GM21619 (cell line): ENCODE measurements around the gene LYZL6.
"Not testable (repeated sequence)": the region's sequence is repeated elsewhere in the genome, so short reads cannot be mapped to it uniquely, and the experiment has no call there.

ENCODE experiments used
- ATAC-seq: cut with Tn5 transposase; IDR thresholded peaks from one replicate; pipeline ENCODE4 v1.9.1; 2021; ENCODE audit not compliant: unreplicated experiment

The LYZL6 gene

DNA sequence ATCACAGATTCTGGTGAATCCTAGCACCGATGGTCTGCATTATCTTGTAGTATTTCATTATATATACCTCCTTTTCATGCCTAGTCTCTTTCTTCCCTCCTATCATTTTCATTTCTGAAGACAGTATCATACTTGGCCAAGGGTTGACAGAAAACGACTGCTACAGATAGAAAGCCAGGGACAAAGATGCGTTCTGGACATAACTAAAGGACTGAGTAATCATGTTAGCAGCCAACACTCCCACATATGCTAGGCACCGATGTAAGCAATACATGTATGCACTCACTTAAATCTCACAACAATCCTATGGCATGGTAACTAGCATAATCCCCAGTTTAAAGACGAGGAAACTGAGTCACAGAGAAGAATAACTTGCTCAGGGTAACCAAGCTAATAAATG is 35.8 kb downstream of the LYZL6 start:
- no peak for ATAC-seq

DNA sequence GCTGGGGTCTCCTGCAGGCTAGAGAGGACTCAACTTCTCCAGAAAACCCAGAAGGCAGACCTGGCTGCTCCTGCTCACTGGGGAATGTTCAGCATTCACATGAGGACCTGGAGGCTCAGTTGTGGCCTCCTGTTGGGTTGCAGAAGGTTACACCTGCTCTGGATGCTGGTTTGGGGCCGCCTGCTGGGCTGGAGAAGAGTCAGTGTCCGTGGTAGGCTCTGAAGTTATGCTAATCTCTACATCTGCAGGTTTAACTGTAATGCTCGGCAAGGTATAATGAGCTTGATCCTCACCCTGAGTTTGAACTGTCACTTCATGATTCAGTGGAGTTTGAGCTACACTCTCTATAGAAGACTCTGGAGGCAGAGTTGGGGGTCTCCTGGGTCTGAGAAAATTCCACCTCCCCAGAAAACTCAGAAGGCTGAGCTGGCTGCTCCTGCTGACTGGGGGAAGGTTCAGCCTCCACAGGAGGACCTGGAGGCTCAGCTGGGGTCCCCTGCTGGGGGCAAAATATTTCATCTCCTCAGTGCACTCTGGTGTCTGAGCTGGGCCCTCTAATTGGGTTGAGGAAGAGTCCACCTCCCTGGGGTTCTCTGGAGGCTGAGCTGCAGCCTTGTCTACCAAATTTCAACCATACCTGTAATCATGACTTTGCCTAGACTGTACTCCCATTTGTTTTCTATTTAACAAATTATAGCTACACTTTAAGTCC is 36.4 kb downstream of the LYZL6 start:
- ATAC-seq = no peak

DNA sequence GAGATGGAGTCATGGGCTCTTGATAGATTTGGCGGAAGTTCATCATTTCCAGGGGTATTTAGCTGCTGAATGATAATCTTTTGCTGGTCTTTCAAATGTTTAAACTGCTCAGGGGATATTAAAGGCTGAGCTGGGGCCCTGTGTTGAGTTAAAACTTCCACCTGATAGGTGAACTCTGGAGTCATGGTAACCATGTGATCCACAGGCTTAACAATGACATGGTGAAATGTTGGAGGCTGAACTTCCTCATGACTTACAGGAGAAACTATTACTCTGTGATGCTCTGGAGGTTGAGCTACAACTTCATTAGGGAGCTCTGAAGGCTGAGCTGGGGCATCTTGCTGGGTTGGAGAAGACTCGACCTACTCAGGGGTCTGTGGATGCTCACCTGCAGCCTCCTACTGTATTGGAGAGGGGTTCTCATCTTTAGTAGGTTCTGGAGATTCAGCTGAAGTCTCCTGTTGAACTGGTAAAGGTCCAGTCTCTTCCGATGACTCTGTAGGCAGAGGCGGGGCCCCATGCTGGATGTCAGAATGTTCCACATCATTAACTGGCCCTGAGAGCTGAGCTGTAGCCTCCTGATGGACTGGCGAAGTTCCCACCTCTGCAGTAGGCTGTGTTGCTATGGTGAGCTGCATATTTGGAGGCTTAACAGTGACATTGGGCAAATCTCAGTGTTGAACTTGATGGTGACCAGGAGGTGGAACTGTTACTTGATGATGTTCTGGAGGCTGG is 37.2 kb downstream of the LYZL6 start:
- no peak for ATAC-seq

DNA sequence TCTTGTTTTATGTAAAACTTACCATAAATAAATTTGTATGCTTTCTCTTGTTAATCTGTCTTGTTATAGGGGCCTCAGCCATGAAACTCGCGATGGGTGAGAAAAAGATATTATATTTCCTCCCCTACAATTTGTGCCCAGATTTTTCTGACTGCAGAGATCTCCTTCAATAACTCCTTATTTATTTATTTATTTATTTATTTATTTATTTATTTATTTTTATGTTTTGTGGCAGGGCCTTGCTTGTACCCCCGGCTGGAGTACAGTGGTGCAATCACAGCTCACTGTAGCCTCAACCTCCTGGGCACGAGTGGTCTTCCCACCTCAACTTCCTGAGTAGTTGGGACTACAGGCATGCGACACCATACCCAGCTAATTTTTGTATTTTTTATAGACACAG is 40.1 kb downstream of the LYZL6 start:
- no peak for ATAC-seq

DNA sequence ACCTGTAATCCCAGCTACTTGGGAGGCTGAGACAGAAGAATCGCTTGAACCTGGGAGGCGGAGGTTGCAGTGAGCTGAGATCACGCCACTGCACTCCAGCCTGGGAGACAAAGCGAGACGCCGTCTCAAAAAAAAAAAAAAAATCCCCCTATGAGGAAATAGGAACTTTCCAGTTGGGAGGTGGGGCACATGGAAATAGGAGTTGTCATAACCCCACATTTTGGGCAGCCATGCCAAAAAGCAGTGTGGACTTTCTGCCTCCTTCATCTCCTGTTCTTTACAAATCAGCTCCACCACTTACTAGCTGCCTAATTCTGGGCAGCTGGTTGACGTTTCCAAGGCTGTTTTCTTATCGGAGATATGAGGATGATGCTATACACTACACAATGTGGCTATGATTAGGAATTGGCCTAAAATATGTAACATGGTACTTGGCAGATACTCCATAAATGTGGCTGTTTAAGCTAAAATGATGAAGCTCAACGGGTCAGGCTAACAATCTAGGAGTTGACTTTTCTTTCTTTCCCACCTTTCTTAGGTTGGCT is 41.8 kb downstream of the LYZL6 start:
- ATAC-seq = no peak

DNA sequence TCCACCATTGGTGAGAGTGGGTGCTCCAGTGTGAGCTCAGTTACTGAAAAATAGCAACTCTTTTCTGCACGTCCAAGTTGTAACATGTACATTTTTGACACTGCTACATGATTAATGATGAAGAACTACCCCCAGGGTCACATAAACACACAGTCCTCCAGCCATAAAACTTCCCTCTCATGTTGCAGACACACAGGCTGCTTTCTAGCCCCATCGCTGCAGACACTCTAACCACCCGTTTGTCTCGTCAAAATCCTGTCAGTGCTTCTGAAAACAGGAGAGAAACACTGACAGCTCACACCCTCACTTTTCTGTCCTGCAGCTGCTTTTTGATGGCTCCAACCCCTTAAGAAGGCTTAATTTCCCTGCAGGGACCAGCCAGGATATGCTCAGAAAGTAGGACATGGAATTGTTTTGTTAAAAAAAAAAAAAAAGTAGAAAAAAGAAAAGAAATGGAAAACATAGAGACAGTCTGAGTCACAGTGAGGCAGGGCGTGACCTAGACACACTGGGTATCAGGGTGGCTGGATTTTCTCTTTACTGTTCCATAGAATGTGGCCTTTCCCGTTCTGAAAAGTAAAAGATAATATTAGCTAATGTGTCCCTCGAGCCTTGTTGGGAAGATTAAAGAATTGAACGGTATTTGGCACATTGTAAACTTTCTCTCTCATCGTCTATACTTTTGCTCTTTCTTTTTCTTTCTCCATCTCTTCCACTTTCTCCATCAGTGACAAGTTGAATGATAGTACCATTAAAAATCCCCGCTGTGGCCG is 42.6 kb downstream of the LYZL6 start:
- no peak for ATAC-seq

DNA sequence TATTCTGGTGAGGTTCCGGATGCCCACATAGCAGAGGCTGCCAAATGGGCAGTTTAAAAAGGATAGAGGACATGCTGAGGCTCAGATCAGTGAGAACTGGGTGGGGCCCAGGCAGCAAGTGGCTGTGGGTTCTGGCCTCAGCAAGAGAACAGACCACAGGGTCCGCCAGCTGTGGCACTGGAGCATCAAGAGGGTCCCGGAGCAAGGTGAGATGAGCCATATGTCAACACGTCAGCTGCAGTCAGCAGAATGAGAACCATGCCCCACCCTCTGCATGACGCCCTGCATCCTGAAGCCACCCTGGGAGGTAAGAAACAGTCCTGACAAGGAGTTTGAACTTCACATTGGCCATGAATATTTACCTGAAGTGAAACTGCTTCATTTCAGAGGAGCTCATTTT is 43.2 kb downstream of the LYZL6 start:
- ATAC-seq = no peak

DNA sequence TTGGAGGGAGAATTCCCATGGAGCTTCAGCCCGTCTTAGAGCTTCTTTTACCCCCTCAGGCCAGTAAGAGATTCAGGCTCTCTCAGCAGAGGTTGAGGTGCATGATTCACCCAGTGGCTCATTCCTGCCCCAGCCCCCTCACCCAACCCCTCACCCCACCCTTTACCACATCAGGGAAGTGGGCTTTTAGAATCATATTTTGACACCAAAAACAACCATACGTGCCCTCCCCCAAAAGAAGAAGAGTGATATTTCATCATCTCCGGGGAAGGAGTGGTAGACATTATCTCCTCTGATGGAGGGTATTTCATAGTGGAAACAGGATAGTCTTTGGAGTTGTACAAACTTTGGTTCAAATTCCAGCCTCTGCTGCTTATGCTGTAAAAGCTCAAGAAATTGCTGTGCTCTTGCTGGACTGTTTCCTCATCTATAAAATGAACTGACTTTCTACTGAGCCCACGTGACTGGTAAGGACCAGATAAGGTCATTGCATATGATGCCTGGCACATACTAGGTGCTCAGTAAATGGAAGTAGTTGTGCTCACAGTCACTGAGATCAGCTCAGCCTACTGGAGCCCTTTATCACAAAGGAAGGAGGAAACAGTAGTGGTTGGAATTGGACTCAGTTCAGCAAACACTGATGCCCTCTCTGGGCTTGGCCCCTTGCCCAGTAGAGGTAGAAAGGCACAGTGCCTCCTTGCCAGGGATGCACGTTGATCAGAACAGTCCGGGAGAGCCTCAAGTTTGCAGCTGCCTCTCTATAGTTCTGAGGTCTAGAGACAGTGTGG is 45.0 kb downstream of the LYZL6 start:
- no peak for ATAC-seq

DNA sequence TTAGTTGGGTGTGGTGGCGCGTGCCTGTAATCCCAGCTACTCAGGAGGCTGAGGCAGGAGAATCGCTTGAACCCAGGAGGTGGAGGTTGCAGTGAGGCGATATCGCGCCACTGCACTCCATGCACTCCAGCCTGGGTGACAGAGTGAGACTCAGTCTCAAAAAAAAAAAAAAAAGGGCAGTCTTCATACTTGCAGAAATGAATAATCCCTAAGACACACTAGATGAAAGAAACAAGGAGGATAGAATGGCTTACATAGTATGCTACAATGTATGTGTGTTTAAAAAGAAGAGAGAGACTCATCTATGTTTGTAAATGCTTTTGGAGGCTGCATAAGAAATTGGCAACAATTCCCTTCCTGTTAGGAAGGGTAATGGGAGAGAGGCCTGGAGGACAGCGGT is 45.7 kb downstream of the LYZL6 start:
- not testable (repeated sequence) for ATAC-seq

DNA sequence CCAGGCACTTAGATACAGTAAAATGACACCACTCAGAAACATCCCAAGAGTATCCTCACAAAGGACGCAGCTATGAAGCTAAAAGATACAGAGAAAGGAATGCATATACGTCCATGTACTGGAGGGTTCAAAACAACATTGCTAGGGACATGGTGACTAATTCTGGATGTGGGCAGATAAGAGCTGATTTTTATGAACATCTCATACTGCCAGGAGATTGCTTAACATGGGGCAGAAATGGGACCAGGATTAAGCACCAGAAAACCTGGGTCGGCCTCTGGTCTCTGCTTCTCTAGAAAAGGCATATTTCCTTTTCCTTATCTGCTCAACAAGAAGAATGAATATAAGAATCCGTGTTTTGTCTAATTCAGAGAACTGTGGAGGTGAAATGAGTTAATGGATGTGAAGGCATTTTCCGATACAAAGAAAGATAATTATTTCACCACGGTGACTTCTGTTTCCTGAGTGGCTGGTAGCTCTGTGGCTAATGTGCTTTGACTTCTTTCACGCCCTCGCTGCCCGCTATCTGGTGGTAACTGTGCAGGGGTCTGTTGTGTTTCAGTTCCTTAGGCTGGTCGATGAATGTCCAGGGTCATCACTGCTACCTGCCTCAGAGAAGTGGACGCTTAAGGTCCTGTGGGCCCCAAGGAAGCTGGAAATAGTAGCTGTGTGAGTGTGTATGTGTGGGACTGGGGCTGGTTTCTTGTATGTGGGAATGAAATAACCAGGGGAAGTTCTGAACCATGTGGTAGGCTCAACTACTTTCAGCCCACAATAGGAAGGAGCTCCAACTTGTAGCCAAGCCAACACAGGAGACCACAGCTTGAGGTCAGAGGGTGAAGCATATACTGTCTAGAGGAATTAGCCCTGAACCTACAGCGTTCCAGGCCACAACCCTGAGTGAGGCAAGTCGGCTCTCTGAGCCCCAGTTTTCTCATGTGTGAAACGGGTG is 47.6 kb downstream of the LYZL6 start:
- no peak for ATAC-seq

DNA sequence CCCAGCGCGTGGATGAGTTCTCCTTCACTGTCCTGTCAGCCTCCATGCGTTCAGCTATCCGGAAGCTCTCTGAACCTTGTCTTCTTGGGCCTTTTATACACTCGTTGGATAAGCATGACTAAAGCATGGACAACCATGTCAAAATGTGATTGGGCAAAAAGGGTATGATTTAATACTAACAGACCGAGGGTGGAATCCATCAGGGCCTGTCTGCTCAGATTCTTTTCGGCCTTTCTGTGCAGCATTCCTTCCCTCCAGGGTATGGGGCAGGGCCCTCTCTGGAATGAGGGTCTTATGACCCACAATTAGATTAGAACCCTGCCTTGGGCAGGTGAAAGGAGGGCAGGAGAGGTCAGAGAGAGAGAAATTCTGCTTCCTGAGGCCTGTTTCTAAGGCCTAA is 49.3 kb downstream of the LYZL6 start:
- no peak for ATAC-seq

DNA sequence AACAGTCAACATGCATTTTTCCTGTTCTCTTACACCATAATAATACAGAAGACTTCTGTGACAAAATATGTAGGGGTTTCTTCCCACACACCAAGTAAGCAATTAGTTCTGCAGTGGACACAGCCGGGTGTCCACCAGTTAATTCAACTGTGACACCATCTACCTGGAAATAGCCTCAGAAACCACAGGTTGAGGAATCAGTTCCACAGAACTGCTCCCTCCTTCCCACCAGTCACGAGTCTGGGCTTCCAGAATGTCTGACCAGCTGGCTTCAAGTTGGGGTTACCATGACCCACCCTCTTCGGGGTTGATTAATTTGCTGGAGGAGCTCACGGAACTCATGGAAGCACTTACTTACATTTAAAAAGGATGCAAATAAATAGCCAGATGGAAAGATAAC is 49.8 kb downstream of the LYZL6 start:
- no peak for ATAC-seq

DNA sequence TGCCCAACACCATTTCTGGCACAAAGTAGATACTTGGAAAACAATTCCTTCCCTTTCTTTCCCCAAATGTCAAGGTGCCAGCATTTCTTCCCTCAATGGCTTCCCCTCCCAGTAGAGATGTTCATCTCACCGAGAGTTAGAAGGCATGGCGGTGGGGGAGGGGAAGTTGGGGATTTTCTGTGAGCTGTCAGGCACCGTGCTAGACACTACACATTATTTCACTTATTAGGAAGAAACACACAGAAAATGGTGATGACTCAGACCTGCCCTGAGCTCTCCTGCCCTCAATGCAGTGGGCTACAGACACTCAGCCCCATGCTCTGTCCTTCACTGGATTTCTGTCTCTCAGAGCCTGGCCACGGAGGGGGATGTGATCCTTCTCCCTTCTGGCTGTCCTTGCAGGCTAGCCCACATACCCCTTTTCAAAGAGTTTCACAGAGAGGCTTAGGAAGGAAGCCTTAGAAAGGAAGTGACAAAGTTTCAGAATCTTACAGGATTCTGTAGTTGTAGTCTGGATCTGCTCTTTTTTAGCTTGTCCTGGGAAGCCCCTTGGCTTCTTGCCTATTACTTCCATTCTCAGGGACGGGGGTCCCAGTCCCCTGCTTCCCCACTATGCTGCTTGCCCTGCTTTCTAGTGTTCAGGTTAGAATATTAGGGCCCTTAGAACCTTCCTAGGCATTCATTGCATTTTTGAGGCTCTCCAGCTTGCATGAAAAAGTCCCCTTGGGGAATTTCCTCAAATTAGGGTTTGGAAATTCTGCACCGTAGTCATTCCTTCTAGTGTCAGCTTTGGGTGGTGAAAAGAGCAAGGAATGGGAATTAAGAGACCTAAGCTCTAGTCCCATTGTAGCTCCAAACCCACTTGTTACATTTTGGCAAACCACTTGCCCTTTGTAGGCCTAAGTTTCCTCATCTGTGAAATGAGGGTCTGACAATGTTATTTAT is 51.1 kb downstream of the LYZL6 start:
- ATAC-seq = no peak

DNA sequence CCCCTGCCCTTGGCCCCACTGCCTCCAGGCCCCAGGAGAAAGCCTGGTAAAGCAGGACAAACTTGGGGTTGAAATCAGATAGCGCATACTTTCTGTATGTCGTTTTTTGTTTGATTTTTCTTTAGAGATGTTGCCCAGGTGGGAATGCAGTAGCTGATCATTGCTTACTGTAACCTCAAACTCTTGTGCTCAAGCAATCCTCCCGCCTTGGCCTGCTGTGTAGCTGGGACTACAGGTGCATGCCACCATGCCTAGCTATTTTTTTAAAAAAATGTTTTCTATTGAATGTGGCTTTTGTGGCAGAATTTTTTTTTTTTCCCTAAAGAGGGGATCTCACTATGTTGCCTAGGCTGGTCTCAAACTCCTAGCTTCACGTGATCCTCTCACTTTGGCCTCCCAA is 52.2 kb downstream of the LYZL6 start:
- no peak for ATAC-seq

DNA sequence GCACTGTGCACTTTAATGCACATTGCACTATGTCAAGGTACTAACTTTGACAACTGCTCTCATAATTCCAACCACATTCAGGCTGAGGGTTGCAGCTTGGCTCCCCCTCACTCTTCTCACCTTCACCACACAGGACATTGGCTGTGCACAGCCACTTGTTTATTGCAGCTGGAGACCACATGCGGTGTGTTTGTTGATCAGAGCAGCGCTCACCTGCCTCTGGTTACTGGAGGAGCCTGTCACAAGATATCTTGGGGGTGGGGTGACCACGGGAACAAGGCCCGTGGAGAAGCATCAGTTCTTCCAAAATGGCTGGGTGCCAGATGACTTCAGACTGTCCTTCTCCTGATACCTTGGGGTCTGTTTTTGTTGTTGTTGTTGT is 52.7 kb downstream of the LYZL6 start:
- ATAC-seq = no peak

DNA sequence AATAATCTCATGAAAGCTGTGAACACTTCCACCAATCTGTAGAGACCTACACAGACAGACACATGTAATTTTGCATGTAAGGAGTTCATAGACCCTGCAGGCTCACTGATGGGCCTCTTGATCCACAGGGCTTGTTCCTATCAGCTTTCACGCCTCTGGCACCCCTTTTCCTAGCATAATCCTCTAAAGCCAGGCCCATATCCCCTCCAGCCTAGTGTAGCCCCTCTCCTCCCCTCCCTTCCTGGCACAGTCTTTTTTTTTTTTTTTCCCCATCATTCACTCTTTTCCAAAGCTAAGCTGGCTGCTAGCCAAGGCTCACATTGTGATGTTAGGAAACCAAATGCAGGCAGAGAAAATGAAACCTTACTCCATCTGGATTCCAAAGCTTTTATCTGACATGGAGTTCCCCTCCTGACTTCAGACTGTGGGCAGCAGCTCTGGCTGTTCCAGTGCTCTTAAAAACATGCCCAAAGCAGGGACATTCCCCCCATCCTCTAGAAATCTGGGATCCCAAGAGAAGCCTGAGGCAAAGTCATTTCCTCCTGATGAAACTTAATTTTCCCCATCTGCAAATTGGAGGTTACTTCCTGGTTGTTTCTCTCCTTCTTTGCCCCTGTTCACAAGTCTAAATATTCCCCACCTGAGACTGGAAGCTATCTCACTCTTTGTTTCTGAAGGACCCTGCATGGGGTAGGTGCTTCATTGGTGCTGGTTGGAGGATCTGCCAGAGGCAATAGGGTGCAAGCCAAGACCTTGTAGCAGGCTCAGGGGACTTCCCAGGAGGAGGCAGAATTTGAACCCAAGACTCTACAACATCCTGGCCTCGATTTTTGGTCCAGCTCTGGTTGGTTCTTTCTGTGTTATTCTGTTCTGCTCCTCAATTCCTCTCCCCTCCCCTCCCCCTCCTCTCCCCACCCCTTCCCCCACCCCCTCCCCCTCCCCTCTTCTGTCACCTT is 53.4 kb downstream of the LYZL6 start:
- no peak for ATAC-seq

DNA sequence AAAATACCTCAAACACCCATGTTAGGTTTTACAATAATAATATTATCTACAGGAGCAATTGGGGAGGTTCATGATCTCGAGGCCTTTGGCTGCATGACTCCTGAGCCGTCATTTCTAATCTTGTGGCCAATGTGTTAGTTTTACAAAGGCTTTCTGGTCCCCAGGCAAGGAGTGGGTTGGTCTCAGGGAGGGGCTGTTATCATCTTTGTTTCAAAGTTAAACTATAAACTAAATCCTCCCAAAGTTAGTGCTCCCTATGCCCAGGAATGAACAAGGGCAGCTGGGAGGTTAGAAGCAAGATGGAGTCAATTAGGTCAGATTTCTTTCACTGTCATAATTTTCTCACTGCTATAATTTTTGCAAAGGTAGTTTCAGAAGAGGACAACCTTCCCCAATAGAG is 54.3 kb downstream of the LYZL6 start:
- ATAC-seq = no peak
